Islet of Langerhans (tissue), 1 donor: Measurements from ENCODE around the gene CHKB.

Experiments used
- FAIRE-seq: peaks from one replicate; lab custom pipeline; 2011; peaks lifted over from hg19 to GRCh38; lab: Jason Lieb, UNC

CHKB gene

DNA sequence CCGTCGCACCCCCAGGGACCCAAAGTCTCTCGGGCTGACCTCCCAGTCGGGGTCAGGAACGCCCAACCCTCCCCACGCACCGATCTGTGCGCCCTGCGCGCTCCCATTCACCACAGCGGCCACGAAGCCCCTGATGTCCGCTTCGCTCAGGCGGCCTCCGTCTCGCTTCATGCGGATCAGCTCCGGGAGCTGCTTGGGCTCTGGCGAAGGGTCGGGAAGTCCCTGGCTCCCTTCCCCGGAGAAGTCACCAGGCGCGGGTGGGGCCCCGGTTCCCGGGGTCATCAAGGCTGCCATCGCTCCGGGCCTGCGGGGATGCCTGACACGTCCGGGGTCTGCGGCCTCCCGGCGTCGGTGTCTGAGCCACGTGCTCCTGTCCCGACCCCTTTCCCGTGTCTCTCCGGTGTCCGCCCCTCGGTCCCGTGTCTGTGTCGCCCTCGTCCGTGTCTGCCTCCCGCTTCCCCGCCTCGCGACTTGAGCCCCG is 53.2 kb downstream of the CHKB start:
- no peak for FAIRE-seq
